Measurements from ENCODE around the gene ST3GAL2. TPM values are rescaled to one million over a fixed set of nuclear protein-coding genes. Genes with fewer than 3 reads are reported as not detected.

Gene ST3GAL2
- total and polyA plus RNA-seq, 9 of the 15 experiments (the other 6 are each of a cell fraction or from before 2014, with no cell fraction given), result 1.5 to 108 (median 34.3) TPM

DNA sequence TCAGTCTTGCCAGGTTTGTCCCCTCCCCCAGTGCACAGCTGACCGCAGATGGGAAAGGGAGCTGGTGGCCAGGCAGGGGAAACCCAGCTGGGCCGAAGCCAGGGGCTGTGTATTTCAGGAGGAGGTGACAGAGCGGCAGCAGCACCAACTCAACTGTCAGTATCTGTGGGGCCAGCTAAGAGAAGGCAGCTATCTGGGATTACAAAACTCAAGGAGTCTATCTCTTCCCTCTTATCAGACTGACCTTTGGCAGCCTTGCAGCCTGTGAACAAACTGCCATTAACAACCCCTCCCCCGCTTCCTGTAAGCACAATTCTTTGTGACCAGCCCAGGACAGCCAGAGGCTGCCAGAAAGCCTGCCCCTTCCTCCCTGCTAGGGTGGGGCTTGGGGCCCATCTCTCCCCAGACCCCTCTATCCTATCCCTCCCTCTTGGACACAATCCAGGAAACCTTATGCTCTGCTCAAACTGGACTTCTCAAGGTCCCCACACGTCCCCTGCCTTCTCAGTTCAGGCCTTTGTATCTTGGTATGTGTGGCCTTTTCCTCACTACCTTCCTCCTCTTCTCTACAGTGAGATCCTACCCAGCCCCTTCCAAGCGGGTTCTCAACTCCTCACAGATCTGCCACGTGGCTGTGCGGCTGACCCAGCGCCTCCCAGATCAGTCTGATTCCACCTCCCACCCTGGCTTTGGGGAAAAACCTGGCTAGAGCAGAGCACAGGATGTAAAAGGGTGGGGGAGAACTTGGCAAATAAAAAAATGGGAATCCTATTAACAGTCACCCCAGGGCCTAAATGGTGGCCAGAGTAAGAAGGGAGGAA is 10.5 kb downstream of the ST3GAL2 start (continued):
- TF ChIP-seq RAD21 (CRISPR knock-in tag; conservative IDR thresholded peaks at IDR 0.05 in 1 of 2, IDR thresholded peaks at IDR 0.05 in 1 of 2), result peak; percentile 41 to 50; a peak in 3 of 4 replicates
- TF ChIP-seq ZNF24 (IDR thresholded peaks at IDR 0.05), result peak; percentile 79
- no peak for TF ChIP-seq HNRNPK (IDR thresholded peaks at IDR 0.05; ENCODE audit: low read depth, low read length, poor library complexity, severe bottlenecking)
- peak; percentile 95 for TF ChIP-seq CCAR2 (IDR thresholded peaks at IDR 0.05; ENCODE audit: low read depth, low read length)
- TF ChIP-seq ZNF79 (CRISPR knock-in tag; IDR thresholded peaks at IDR 0.05; ENCODE audit: low read depth), result no peak; the same call in 1 of the 2 replicates
- 0 out of 2 replicates have a peak, but pooled peaks have one; percentile 64 for TF ChIP-seq ZNF12 (CRISPR knock-in tag; IDR thresholded peaks at IDR 0.05)
- no peak for TF ChIP-seq RBM15 (IDR thresholded peaks at IDR 0.05; ENCODE audit: insufficient read depth, low read length)
- TF ChIP-seq, protein P1, sequence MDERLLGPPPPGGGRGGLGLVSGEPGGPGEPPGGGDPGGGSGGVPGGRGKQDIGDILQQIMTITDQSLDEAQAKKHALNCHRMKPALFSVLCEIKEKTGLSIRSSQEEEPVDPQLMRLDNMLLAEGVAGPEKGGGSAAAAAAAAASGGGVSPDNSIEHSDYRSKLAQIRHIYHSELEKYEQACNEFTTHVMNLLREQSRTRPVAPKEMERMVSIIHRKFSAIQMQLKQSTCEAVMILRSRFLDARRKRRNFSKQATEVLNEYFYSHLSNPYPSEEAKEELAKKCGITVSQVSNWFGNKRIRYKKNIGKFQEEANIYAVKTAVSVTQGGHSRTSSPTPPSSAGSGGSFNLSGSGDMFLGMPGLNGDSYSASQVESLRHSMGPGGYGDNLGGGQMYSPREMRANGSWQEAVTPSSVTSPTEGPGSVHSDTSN (CRISPR knock-in tag; IDR thresholded peaks at IDR 0.05; ENCODE audit: low read depth), result no peak
- TF ChIP-seq, protein P1 (tag; conservative IDR thresholded peaks at IDR 0.05; ENCODE audit: low read depth), result peak; percentile 92
- TF ChIP-seq, protein P2, sequence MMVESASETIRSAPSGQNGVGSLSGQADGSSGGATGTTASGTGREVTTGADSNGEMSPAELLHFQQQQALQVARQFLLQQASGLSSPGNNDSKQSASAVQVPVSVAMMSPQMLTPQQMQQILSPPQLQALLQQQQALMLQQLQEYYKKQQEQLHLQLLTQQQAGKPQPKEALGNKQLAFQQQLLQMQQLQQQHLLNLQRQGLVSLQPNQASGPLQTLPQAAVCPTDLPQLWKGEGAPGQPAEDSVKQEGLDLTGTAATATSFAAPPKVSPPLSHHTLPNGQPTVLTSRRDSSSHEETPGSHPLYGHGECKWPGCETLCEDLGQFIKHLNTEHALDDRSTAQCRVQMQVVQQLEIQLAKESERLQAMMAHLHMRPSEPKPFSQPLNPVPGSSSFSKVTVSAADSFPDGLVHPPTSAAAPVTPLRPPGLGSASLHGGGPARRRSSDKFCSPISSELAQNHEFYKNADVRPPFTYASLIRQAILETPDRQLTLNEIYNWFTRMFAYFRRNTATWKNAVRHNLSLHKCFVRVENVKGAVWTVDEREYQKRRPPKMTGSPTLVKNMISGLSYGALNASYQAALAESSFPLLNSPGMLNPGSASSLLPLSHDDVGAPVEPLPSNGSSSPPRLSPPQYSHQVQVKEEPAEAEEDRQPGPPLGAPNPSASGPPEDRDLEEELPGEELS (CRISPR knock-in tag; IDR thresholded peaks at IDR 0.05; ENCODE audit: borderline replicate concordance), result no peak
- TF ChIP-seq, protein P3, sequence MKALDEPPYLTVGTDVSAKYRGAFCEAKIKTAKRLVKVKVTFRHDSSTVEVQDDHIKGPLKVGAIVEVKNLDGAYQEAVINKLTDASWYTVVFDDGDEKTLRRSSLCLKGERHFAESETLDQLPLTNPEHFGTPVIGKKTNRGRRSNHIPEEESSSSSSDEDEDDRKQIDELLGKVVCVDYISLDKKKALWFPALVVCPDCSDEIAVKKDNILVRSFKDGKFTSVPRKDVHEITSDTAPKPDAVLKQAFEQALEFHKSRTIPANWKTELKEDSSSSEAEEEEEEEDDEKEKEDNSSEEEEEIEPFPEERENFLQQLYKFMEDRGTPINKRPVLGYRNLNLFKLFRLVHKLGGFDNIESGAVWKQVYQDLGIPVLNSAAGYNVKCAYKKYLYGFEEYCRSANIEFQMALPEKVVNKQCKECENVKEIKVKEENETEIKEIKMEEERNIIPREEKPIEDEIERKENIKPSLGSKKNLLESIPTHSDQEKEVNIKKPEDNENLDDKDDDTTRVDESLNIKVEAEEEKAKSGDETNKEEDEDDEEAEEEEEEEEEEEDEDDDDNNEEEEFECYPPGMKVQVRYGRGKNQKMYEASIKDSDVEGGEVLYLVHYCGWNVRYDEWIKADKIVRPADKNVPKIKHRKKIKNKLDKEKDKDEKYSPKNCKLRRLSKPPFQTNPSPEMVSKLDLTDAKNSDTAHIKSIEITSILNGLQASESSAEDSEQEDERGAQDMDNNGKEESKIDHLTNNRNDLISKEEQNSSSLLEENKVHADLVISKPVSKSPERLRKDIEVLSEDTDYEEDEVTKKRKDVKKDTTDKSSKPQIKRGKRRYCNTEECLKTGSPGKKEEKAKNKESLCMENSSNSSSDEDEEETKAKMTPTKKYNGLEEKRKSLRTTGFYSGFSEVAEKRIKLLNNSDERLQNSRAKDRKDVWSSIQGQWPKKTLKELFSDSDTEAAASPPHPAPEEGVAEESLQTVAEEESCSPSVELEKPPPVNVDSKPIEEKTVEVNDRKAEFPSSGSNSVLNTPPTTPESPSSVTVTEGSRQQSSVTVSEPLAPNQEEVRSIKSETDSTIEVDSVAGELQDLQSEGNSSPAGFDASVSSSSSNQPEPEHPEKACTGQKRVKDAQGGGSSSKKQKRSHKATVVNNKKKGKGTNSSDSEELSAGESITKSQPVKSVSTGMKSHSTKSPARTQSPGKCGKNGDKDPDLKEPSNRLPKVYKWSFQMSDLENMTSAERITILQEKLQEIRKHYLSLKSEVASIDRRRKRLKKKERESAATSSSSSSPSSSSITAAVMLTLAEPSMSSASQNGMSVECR (CRISPR knock-in tag; IDR thresholded peaks at IDR 0.05), result peak; percentile 97
- peak; percentile 97; the same call in 1 of the 2 replicates for TF ChIP-seq CREB3L1 (IDR thresholded peaks at IDR 0.05; ENCODE audit: borderline replicate concordance, low read depth)
- peak; percentile 89 to 94 for TF ChIP-seq FOXK2 (conservative IDR thresholded peaks at IDR 0.05 in 1 of 2, IDR thresholded peaks at IDR 0.05 in 1 of 2; ENCODE audit: low read depth in 2 of 2)
- TF ChIP-seq DPF2 (IDR thresholded peaks at IDR 0.05), result peak; percentile 98

All from K562 (cell line).